ENCODE results near the gene ITGAL.
"Not testable (repeated sequence)": the region's sequence is repeated elsewhere in the genome, so short reads cannot be mapped to it uniquely, and the experiment has no call there.

Gene ITGAL

GRCh38 chr16:30472328-30472942, at the start of gene ITGAL:
ITGAL (plus strand) TSS chr16:30472742; CDS start chr16:30472838, 96 bp downstream.
- no peak for DNase-seq

DNA sequence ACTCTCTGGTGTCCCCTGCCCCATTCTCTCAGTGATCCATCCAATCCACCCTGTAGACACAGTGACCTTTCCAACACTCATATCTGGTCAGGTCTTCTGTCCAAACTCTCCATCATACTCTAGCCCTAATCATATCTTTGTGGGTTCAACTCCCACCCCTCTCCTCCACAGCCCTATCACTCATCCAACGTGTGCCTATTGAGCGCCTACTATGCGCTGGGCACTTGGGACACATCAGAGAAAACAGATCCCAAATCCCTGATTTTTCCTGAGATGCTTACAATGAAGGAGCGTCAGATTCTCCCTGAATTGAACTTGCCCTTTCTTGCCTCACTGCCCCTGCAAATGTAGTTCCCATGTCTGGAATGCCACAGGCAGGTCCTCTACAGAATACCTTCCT, 44.5 kb upstream of the ITGAL start:
- no peak for DNase-seq

- no peak for DNase-seq
Observed at GRCh38 chr16:30429418-30429677, 43.2 kb upstream of the ITGAL start.

DNA sequence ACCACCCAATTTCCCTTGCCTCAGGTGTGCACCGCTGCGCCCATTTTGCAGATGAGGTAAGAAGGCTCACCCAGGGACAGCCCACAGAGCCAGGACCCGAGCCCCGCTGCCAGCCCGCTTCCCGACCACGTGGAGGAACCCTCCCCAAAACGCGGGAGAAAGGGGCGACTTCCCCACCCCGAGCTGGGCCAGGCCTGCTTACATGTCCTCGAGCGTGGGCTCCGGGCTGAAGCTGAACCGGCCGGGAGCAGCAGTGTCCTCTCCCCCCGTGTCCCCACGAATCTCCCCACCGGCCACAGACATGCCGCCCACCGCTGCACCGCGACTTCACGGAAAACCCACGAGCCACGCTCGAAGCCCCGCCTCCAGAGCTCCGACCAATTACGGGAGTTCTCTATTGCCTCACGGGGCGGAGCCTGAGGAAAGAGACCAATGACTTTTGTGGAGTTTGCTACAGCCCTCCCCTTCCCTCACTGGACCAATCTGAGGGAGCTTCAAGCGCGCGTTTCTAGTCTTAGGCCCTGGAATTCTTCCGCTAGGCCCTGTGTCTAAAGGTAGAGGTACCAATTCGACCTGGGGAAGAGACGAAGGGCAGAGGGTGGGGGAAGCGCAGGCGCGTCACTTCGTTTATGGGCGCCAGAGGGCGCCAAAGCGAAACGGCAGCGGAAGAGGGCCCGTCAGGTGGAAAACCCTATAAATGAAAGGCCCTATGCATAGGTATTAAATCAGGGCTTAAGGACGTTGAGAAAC, 42.7 kb upstream of the ITGAL start, which contains the start of gene DCTPP1:
DCTPP1 (minus strand) TSS at position 353 of the 750 bp plus-strand sequence; CDS start at position 303, 50 bp downstream.
- peak; percentile 100 for DNase-seq

DNA sequence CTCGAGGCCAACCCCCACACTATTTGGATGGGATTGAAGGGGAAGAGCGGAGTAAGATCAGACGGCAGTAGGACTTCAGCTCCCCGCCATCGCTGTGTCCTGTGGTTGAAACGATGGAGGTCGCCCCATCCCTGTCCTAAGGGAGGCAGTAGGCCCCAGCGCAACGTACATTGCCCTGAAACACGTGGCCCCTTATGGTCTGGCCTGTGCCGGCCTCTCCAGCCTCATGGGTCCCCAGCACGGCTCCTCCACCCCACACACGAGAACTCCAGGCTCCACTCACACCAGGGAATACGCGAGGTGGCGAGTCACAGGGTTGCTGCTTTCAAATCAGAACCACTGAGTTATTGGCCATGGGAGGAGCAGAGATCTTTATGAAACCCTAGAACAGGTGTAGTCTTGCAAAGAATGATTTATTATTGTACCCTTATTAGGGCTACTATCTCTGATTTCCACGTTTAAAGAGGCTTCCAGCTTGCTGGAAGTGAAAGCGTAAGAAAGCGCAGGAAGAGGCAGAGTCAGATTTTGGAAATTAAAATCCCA, 42.0 kb upstream of the ITGAL start:
- no peak for DNase-seq

DNA sequence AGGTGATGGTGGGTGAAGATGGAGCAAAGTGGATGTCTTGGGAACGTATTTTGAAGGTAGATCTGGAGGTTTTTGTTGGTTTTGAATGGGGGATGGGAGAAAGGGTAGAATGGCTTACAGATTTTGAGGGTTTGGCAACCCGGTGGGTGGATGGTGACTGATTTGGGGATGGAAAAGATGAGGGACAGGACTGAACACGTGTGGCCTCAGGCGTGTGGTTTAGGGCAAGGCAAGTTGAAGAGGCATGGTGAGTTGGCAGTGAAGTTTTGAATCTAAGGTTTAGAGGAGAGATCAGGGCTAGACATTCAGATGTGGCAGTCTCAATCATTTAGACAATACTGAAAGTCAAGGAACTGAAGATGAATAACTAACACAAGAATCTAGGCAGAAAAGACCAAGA, 37.7 kb upstream of the ITGAL start:
- no peak for DNase-seq

- no peak for DNase-seq
Observed at GRCh38 chr16:30437511-30438046, 35.0 kb upstream of the ITGAL start.

- DNase-seq, result no peak
Observed at GRCh38 chr16:30438835-30439234, 33.7 kb upstream of the ITGAL start.

DNA sequence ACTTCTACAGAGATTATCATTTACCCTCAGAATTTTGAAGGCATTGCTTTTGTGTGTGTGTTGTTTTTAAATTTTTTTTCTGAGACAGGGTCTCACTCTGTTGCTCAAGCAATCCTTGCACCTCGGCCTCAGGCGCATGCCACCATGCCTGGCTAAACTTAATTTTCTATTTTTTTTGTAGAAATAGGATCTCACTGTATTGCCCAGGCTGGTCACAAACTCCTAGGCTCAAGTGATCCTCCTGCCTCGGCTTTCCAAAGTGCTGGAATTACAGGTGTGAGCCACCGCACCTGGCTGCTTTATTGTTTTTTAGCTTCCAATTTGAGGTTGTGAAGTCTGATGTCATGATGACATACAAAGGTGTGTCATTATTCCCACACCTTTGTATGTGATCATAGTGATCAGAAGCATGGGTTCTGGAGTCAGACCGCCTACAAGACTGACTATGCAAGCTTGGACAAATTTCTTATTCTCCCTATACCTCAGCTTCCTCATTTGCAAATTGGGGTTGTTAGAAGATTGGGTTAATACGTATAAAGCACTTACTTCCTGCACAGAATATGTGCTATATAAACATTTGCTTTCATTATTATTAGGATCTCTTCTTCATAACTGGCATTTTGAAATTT, 32.7 kb upstream of the ITGAL start:
- DNase-seq, result no peak

- DNase-seq, result no peak
Observed at GRCh38 chr16:30443631-30444030, 28.9 kb upstream of the ITGAL start.

DNA sequence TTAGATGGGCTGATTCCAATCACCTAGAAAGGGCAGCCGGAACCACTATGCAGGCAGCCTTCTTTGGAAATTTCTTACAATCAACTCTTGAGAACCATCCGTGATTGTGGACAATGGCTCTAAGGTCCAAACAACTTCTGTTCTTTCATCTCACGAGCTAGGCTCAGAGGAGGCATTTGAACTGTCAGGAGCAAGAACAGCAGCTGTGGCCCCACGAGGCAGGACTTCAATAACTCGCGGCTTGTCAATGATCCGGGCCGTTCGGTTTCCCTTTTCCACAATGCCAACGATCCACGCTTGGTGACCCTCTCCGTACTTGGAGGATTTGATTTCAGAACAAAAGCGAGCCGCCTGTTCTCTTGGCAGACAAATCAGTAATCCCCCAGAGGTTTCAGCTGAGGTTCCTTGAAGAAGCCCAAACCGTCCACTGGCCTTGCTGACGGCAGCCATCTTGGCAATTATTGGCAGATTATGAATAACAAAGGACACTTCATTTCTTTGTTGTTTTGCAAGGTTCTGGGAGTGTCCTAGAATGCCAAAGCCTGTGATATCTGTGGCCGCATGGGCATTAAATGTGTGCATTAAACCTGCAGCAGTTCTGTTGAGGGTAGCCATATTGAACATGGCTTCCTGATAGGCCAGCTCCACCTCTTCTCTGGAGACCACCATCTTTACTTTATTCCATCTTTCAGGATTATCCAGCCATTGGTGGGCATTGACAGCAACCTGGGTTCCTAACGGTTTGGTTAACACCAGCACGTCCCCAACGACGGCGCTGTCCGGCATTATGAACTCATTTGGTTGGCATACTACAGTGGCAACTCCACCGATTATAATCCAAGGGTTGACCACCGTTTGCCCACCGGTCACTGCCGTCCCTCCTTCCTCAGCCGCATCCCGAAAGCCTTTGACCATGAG, 28.1 kb upstream of the ITGAL start:
- no peak for DNase-seq

GRCh38 chr16:30445149-30445407, 27.5 kb upstream of the ITGAL start:
- DNase-seq, result no peak

DNA sequence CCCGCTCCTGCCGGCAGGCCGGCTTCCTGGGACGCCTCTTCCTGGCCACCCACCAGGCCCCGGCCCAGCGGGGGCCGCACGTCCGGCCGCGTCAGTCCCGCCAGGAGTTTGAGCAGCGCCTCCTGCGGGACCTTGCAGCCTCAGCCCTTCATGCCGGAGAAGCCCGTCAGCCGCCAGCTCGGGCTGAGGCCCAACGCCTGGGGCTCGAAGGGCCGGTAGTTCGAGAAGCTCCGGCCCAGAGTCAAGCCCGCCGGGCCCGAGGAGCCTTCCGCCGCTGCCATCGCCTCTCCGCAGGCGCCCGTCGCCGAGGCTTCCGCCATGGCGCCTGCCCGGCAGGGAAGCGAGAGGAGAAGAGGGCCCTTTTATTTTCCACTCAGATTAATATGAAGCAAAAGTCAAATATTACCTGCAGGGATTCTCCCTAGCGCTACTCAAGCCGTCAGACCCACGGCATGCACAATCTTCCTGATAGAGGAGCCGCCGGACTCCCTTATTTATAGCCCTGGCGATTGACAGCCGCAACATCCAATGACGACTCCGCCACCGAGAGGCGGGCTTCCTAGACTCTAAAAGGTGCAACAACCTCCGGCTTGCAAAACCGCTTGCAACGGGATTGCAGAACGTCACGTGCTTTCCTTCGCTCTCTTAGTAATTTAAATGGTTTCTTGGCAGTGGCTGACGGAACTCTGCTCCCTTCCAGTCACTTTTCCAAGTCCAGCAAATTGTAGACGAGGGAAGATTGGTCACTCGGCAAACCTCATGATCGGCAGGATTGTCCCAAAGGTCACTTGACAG, 26.9 kb upstream of the ITGAL start, which contains the start of gene SEPHS2:
SEPHS2 (minus strand) TSS at position 467 of the 795 bp plus-strand sequence; CDS start at position 320, 147 bp downstream.
- peak; percentile 92 to 98 for DNase-seq

DNA sequence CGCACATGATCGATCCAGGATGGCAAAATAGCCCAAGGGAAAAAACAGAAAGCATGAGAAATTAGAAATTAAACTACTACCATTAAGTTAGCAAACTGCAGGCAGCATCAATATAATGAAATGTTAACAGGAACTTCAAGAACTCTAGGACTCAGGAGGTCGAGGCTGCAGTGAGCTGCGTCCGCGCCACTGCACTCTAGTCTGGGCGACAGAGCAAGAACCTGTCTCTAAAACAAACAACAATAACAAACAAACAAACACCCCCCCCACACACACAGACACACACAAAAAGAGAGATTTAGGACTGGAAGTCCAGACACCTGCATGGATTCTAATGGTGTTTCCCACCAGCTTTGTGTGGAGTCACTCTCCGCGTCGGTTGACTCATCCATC, 26.3 kb upstream of the ITGAL start:
- no peak for DNase-seq

DNA sequence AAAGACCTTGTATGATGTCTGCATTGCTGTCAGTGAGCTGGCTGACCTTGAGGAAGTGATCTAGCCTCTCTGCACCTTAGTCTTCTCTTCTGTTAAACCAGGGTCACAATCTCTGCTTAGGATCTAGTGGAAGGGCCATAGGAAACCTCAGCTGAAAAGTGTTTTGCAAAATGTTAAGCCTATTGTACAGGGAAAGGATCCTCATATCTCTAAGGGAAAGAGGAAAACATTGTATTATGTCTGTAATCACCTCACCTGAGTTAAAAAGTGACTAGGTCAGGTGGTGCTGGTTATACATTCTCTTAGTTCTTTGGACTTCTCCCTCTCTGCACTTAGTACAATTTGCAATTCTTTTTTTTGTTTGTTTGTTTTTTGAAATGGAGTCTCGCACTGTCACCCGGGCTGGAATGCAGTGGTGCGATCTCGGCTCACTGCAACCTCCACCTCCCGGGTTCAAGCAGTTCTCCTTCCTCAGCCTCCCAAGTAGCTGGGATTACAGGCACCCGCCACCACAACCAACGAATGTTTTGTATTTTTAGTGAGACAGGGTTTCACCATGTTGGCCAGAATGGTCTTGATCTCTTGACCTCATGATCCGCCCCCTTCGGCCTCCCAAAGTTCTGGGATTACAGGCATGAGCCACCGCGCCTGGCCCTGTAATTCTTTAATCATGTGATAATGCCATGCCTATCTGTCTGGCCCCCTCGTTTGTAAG, 24.9 kb upstream of the ITGAL start:
- DNase-seq, result no peak

DNA sequence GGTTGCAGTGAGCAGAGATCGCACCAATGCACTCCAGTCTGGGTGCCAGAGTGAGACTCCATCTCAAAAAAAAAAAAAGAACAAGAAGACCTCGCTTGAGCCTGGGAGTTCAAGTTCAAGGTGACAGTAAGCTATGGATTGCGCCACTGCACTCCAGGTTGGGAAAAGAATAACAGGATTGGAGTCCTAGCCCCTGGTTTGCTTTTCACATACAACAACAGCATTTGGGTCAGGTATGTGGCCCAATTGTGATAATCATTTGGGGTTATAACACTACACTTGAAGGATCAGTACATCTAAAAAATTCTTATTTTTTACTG, 23.5 kb upstream of the ITGAL start:
- DNase-seq, result no peak

GRCh38 chr16:30452709-30453580, 19.6 kb upstream of the ITGAL start:
- DNase-seq, result not testable (repeated sequence)

GRCh38 chr16:30456302-30456701, 16.2 kb upstream of the ITGAL start:
- no peak for DNase-seq

GRCh38 chr16:30457256-30457655, 15.3 kb upstream of the ITGAL start:
- DNase-seq, result no peak

Data from NCI-H524 (cell line).